ENCODE measurements around the gene ATP6V0B.

The ATP6V0B gene

DNA sequence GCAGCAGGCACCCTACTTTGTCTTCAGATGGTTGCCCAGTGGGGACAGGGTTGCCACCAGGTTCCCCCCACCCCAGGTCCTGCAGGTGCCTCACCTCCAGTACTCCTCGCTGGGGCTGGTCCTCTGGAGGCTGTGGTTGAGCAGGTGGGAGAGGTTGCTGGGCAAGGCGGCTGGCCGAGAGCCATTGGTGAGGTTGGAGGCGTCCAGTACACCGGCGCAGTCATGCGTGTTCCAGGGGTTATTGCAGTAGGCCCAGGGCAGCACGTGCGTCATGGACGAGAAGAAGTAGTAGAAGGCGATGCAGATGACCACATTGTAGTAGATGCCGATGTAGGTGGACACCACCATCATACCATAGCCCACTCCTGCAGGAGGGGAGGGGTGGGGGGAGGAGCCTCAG, 33.5 kb downstream of the ATP6V0B start:
- DNase-seq, result no peak

DNA sequence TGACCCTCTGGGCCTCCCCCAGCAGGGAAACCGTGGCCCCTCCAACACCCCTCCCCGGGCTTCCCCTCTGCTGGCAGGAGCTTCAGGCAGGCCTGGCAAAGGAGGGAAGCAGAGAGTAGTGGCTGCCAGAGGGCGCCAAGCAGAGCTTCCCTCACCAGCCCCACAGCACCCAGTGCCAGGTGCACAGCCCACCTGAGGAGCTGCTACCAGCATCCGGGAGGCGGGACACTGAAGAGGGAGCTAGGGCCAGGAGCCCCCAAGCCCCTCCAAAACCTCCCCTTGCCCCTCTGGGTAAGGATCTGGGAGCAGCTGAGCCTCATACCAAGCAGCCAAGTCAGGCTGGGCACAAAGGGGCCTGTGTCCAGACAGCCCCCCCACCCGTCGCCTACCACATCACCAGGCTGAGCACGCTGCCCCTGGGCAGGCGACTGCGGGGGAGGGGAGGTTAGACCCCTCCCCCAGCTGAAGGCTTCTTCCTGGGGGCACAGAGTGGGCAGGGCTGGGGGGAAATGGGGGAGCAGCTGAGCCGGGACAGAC, 36.2 kb downstream of the ATP6V0B start:
- DNase-seq, result no peak

DNA sequence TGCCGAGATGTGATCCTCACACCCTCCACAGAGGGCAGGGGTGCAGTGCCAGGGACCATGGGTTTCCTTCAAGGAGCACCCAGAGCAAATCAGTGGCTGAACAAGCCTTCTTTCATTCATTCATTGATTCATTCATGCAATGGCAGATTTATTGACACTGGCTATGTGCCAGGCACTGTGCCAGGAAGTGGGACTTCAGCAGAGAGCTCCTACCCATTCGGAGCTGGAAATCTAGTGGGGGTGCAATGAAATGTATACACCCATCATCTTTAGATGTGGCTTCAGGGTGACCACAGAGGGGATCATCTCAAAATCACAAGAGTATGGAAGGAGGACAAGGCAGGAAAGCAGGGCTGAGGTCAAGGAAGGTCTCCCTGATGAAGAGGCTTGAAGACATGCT, 37.6 kb downstream of the ATP6V0B start:
- DNase-seq, result no peak

DNA sequence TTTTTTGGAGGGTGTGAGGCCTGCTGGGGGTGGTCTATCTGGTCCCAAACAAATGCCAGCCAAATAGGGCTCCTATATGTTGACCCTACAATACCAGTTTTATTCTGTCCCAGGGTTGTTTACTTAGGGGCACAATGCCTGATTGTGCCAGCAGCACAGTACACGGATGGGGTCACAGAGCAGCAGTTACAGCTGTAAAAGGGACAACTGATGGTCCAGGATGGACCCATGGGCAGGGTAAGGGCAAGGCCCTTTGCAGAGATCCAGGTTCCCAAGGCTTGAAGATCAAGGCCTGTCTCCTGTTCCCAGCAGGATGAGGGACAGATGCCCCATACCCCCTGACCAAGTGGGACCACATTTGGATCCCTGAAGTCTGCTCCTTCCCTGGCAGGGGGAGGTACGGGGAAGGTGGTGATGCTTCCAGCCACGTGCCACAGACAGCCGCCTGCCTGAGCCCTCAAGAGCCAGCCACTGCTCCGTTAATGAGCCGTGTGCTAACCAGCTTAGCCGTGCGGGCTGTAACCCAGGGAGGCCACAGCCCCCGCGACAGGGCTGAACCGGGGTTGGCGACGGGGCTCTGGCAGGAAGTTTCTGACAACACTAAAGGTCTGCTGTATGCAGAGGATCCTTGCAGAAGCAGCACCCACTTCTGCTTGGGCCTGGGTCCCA, 38.3 kb downstream of the ATP6V0B start:
- DNase-seq, result no peak

DNA sequence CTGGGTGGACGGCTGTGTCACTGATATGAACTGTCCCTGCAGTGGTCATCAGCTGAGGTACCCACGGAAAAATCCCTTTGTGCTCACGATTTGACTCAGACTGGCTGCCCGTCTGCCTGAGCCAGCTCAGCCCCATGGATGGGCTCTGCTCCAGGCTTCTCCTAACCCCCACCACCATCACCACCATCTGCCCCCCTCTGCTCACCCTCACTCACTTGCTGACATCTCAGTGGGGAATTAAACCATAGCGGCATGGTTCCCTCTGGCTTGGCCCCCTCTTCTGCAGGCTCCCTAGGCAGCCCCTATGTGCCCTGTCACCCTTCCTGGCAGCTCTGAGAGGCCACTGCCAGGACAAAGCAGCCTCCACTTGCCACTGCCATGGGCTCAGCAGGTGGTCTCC, 39.2 kb downstream of the ATP6V0B start:
- no peak for DNase-seq

DNA sequence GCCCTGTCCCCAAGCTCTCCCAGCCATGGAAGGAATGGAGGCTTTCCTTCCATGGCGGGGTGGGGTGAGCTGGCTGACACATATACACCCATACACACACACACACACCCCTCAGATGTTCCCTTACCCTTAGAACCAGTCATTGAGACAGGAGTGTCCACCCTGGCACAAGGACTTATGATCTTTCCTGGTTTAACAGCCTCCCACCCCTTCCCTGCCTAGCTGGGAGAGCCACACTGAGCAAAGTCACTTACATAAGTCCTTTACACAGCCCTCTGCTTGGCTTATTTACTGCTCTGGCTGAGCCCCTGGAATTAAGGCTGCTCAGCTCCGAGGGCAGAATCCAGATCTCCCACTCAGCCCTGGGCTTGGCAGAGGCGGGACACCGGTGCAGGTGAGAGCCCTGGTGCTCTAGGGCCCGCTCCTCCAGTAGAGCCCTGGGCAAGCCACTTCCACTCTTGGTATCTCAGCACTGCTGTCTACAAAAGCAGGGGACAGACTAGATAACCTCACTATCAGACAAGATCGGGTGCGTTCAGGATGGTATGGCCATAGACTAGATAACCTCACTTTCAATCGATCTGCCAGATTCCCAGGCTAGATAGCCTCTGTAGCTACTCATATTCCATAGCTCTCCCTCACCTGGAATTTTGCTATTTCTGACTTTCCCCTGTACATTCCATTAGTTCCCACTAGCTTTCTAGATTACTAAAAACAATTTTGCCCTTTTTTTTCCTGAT, 39.8 kb downstream of the ATP6V0B start:
- DNase-seq, result no peak

DNA sequence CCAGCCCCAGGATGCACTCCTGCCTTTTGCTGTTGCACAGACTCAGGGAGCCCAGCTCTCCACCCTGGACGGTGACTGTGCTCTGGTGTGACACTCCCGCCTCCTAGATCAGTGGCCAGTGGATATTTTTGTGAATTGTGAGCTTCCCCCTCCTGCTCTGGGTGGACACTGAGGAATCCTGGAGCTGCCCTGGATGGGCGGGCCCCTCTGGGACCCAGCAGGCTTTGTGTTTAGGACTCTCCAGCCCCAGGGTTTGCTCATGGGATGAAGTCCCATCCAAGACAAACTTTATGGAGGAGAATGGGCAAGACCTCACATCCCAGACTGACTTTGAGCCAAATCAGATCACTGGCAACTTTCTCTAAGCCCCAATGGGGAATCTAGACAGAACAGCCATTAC, 40.4 kb downstream of the ATP6V0B start:
- no peak for DNase-seq

DNA sequence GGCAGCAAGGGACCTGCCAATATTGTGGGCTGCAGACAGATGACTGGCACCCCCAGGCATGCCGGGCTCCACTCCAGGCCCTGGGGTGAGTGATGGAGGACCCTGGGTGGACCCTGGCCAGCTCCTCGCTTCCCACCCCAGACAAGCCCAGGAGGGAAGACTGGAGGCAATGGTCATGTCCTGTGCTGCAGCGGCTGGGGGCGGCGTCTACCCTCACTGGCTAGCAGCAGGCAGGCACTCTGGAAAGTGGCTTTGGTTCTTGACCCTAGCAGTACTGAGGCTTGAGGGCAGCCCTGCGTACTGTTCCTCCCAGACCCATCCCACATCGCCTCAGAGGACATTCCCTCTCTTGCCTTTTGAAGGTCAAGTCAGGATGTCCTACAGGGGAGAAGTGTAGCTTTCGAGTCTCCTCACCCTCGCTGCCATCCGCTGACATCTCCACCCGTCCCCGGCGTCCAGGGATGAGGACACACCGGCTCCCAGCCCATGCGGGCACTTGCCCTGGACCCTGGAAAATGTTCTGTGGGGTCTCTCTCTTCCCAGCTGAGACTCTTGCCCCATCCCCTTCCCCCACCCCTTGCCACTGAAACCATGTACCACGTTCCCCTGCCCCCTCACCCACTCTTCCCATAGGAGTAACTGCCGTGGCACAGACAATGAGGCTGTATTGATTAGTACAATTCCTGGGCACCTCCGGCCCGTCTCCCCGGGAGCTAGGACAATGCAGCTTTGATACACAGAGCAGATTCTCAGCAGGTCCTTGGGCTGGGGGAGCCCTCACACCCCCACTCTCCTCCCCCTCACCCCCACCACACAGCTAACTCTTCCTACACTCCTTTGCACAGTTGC, 41.5 kb downstream of the ATP6V0B start:
- DNase-seq, result no peak

DNA sequence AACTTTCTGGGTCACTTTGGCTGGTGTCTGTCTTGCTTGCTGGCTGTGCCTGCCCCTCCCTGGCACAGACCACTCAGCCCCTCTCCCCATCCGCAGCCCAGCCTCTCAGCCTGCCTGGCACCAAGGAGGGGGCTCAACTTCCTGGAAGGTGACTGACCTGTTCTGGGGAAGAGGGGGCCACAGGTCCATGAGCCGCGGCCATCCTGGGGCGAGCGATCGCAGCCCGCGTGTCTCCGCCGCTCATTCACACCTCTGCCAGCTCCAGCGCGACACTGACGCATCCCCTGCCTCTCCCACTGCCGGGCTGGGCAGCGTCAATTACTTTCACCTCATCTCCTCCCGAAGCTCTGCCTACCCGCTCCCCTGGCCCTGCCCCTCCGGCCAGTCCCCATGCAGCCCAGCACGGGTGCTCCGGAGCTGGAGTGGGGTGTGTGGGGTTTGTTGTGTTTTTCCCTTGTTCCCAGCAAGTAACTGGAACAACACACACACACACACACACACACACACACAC, 42.2 kb downstream of the ATP6V0B start:
- no peak for DNase-seq

DNA sequence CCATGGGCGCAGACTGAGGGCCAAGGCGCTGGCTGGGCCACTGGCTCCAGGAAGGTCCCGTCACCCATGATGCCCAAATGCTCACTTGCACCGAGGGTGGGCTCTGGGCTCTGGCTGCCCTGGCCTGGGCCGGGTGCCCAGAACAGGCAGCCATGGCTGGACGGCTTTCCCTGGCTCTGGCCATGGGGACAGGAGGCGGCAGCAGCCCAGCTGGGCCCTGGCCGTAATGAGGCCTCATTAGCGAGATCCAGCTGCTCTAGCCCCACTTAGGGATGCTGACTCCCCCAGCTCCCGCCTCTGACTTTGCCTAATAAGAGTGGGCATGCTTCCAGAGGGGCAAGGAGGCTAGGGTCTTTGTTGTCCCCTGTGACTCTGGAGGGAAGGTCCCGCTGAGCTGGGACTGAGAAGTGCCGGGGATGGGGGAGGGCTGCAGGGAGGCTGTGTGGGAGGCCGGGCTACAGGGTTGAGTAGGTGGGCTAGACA, 44.7 kb downstream of the ATP6V0B start:
- no peak for DNase-seq

DNA sequence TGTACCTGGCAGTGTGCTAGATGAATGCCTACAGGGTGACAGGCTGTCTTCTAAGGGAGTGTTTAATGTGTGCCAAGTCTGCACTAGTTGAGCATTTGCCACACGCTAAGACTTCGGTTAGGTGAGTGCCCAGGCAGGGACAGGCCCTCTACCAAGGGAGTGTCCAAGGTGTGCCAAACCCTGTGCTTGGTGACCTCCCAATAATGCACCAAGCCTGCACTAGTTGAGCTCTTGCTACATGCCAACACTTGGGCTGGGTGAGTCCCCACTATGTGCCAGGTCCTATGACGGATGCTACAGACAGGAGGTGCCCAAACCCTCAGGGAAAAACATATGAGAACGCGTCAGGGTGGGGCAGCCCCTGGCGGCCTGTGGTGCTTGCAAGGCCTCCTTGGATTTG, 45.7 kb downstream of the ATP6V0B start:
- no peak for DNase-seq

DNA sequence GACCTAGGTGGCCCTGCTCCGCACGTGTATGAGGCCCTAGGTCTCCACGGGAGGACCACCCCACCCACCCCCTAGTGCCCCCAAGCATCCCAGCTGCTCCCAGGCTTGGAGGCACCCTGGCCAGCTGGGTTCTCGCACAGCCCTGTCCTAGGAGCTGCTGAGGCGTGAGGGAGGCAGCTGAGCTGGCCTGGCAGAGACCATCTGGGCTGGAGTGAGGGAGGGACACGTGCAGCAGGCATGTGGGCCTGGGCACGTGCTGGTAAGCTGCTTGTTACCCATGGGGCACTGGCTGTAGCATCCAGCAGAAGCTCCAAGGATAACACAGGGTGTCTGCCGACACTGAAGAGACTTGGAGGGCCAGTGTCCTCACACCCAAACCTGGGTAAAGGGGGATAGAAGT, 46.4 kb downstream of the ATP6V0B start:
- no peak for DNase-seq

DNA sequence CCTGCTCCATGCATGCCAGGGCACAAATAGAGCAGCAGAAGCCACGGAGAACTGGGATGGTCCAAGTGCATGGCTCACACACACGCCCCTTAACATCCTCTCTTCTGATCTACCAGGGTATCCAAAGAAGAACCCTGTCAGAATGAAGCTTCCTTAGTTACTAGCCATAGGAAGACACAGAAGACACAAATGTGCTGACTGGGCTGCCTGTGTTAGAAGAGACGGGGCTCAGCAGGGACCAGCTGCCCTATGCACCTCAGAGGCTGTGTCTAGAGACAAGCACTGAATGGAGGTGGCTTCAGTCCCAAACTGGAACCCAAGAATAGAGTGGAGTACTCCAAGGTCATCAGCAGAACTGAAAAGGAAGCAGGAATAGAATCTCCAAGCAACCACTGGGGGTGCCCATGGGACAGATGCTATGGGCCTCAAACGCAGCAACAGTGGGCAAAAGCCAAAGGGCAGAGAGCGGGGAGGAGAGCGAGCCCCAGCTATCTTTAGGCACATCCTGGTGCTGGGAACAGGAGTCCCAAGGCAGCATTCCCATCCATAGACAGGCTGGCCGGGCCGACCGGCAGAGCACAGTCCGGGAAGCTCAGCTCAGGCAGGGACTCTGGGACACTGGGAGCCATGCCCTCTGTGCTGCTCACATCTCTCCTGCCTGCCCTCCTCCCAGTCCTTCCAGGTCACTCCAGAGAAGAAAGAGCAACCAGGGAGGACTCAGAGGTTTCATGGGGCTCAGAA, 47.0 kb downstream of the ATP6V0B start:
- no peak for DNase-seq

DNA sequence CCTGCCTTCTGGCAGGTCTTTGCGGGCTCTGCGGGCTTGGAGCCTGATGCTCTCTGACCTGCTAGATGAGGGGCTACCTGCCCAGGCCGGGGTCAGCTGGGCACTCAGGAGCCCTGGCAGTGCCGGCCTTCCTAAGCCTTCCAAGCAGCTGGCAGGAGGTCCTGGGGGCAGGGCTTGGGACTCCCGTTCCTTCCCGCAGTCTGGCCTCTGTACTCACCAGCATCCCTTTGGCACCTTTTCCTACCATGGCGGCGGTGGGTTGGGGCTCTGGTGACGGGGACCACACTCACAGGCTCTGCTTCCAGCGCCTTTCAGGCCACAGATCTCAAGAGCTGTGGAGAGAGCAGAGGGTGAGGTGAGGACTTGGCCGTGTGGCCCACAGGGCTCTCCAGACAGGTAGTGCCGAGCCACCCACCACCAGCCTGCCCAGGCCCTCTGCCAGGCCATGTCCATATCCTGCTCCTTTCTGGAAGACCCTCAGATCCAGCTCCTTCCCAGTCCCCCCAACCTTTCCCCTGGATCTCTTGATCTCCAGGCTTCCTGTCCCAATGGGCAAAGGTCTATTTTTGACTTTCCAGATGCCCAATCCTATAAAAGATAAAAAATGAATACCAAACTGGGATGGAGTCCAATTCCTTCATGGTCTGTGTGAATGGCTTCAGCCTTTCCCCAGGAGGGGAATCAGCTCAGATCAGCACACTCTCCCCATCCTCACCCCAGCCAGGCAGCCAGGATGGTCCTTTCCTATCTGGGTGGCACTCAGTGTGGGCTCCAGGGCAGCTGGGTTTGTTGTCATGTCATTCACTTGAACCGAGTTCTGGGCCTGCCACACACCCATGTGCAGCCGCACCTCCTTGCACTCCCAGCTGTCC, 49.5 kb downstream of the ATP6V0B start:
- DNase-seq, result no peak

DNA sequence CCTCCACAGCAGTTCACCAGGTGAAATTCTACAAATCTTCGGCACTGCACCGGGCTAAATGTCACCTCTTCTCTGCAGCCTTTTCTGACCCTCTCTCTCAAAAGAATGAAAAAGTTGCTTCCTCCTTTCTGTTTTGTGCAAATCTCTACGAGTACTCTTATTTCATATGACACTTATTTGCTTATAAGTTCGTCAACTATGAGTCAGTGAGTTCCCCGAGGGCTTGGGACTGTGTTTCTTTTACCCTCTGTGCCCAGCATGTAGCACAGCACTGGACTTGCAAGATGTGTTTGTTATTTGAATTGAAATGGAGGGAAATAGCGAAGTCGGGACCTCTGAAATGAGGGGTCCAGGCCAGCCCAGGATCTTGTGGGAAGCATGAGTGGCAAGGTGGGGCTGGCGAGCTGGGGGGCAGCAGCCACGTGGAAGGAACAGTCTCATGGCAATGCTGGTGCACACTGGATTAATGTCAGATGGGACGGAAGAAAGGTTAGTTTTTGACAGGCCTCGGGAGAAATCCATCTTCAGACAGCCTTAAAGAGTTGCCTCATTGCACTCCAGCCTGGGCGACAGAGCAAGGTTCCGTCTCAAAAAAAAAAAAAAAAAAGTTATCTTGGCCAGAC, 50.3 kb downstream of the ATP6V0B start:
- no peak for DNase-seq

DNA sequence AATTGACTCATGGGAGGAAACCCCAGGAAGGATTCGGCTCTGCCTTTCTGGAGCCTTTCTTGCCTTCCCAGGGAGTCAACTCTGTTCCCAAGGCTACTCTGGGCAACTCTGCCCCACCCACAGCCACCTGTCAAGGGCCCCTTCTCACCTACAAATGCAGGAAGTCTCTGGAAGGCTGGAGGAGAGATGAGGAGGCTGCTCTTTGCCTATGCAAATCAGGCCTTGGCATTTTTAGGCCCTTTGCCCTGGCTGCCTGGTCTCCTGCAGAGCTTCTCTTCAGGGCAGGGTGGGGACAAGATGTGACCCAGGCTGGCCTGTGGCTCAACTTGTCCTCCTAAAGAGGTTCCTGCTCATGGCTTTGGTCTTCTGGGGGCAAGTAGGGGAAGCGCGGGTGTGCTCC, 51.1 kb downstream of the ATP6V0B start:
- no peak for DNase-seq

DNA sequence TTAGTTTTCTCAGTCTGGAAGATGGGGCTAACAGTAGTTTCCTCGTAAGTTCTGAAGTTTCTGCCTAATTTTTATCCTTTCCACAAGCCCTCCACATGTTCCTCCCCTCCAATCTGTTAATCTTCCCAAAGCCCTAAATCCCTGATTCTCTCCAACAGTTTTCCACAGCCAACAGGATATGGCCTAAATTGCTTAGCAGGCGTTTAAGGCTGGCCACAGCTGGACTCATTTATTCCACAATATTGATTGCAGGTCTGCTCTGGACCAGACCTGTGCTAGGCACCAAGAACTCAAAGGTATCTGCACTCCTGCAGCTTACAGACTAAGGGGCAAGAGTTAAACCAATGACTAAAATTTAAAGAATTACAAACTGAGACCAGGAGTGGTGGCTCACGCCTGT, 52.6 kb downstream of the ATP6V0B start:
- DNase-seq, result no peak

All from CD4-positive, alpha-beta T cell treated with Interleukin-4 for 4 hours (primary cell).